GM15510 (cell line): ENCODE data around the gene KLHDC8B.

Source experiments
- POLR2A ChIP-seq: IDR thresholded peaks from 3 replicates; pipeline ENCODE4 v1.6.1; 2011; ENCODE audit warnings: borderline replicate concordance; ENCODE audit not compliant: insufficient read length; ENCODE audit errors: extremely low read depth

The KLHDC8B gene

DNA sequence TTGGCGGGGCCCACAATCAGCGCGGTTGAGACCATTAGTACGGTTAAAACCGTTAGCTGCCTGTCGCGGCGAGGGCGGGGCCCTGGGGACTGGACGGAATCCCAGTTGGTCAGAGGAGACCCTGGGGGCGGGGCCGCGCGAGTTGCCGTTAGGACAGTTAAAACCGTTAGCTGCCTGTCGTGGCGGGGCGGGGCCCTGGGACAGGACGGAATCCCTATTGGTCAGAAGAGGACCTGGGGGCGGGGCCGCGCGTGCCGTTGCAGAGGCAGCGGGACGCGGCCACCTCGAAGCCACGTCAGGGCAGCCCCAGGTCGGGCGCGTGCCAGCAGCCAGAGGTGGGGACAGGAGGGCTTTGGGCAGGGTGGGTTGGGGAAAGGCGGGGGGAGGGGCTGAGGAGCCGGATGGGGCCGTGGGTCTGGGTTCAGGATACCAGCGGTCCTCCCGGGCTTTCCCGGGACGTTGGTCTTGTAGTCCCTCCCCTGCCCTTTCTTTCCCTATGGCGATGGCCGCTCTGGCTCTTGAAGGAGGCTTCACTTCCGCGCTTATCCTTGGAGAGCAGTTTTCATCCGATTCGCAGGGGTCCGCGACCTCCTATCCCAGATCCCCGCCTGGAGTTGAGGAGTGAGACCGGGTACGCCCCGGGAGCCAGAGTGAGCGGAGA lies 28.0 kb downstream of the KLHDC8B start:
- no peak for TF ChIP-seq POLR2A

DNA sequence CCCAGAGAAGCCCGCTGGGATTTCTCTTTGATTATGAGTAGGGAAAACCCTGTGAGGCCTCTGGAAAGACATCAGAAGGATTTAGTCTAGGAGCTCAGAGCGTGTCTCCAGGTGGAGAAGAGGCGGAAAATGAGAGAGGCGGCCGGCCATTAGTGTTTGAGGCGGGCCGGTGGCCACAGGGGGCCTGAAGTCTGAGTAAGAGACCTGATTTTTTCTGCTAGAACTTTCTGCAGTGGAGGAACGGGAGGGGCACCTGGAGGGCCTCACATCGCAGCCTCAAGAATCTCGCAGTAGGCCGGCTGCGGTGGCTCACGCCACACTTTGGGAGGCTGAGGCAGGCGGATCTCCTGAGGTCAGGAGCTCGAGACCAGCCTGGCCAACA lies 28.5 kb downstream of the KLHDC8B start:
- no peak for TF ChIP-seq POLR2A

DNA sequence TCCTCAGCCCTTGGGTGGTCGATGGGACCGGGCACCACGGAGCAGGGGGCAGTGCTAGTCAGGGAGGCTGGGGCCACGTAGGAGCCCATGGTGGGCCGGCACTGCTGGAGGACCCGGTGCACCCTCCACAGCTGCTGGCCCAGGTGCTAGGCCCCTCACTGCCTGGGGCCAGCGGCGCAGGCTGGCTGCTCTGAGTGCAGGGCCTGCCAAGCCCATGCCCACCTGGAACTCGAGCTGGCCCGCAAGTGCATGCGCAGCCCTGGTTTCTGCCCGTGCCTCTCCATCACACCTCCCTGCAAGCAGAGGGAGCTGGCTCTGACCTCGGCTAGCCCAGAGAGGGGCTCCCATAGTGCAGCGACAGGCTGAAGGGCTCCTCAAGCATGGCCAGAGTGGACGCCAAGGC lies 42.1 kb downstream of the KLHDC8B start:
- TF ChIP-seq POLR2A, result no peak

DNA sequence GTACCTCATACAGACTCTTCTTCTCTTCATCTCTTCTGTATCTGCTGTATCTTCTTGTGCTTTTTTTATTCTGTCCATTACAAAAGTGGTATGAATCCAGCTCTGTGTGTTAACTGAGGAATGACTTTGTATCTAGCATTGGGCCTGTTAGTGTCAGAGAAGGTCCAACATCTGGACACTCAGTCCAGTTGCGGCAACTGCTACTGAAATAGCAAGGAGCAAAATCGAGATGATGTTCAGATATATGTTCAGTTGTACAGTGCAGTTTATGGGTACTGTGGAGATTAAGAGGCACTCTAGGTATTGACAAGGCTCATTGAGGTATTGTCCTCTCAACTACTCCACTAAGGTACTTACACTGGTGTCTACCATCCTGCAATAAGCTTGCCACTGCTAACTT lies 42.6 kb downstream of the KLHDC8B start:
- TF ChIP-seq POLR2A, result no peak

DNA sequence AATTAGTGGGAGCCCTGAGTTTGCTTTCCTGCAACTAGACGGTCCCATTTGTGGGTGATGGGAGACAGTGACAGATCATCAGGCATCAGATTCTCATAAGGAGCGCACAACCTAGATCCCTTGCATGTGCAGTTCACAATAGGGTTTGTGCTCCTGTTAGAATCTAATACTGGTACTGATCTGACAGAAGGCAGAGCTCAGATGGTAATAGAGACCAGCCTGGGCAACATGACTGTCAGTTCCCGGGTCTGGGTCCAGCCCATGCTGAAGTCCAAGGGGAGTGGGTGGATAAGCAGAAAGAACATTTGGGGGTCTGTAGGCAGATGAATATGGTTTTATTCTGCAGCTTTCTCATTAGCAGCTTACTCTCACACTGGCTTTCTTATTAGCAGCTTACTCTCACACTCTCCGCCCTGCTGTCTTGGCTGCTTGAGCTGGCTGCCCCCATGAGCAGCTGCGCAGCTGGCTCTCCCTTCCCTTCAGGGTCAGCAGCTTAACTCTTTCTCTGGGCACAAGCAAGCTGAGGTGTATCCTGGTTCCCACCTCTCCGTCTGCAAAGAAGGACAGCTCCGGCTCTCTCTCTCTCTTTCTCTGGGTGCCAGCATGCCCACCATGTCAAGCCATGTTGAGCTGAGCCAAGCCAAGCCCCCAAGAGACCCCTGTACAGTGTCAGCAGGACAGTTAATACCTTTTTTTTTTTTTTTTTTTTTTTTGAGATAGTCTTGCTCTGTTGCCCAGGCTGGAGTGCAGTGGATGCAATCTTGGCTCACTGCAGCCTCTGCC lies 46.5 kb downstream of the KLHDC8B start:
- no peak for TF ChIP-seq POLR2A

DNA sequence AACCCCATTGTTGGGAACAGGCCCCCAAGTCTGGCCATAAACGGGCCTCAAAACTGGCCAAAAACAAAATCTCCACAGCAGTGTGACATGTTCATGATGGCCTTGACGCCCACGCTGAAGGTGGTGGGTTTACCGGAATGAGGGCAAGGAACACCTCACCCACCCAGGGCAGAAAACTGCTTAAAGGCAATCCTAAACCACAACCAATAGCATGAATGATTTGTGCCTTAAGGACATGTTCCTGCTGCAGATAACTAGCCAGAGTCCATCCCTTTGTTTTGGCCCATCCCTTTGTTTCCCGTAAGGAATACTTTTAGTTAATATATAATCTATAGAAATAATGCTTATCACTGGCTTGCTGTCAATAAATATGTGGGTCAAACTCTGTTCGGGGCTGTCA lies 47.7 kb downstream of the KLHDC8B start:
- no peak for TF ChIP-seq POLR2A

DNA sequence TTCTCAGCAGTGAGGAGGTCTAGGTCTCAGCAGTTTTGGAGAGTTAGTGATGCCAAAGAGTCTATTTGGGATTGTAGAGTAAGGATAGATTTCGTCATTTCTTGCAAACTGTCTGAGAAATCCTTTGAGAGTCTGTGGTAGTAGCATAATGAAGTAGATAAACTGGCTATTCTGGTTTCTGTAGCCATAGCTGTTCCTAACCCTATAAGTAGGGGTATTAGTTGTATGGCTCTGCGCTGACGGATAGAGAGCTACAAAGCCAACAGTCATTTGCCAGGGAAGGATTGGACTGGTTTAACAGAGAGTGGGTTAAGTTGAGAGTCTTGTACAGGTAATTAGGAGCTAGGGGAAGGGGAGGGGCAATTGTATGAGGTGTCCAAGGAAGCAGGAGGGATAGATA lies 50.6 kb downstream of the KLHDC8B start:
- no peak for TF ChIP-seq POLR2A
